AG04450 (cell line): ENCODE data around the gene DYNC2I2. TPM values are rescaled to one million over a fixed set of nuclear protein-coding genes. Genes with fewer than 3 reads are reported as not detected.

Source experiments
- CTCF ChIA-PET: fragments of 300-600, 350-600 bp; formaldehyde crosslinking; extraction: SDS; loops from one replicate; lab custom pipeline; 2022; ENCODE audit warnings: antibody characterized with exemption, inconsistent platforms; lab: Charles Lee
- POLR2A ChIA-PET: fragments of 350-600 bp; formaldehyde crosslinking; extraction: SDS; loops from one replicate; lab custom pipeline; 2021; ENCODE audit warnings: antibody characterized with exemption, inconsistent platforms; lab: Yijun Ruan, JAX
- DNase-seq: peaks from one replicate; pipeline ENCODE4 v3.0.0-alpha.2; 2011; ENCODE audit warnings: low read depth, low spot score
- H3K27ac ChIP-seq: one replicate; pipeline ENCODE4 v1.5.1; 2012; ENCODE audit warnings: low read depth, low read length, control low read depth
- H3K27me3 ChIP-seq: one replicate; pipeline ENCODE4 v1.6.0; 2012; ENCODE audit warnings: low read length; ENCODE audit not compliant: control insufficient read depth, insufficient read depth
- H3K4me3 ChIP-seq: 2 replicates; pipeline ENCODE4 v1.5.1; 2011; ENCODE audit warnings: mild to moderate bottlenecking, low read depth, low read length, control low read depth
- H3K9me3 ChIP-seq: 2 replicates; pipeline ENCODE4 v1.5.1; 2012; ENCODE audit warnings: low read length; ENCODE audit not compliant: control insufficient read depth, insufficient read depth
- polyA plus RNA-seq: library from polyadenylated mRNA; depleted of rRNA; stranded (reverse); fragments of >200 nt; gene quantifications from 2 replicates; pipeline ENCODE4 v1.2.3, GENCODE V29; 2011
- TF ChIP-seq, protein P1 (sequence below): IDR thresholded peaks from 2 replicates; pipeline ENCODE4 v1.5.1; 2011; ENCODE audit warnings: low read depth, low read length, control low read depth, inconsistent platforms

The DYNC2I2 gene
- polyA plus RNA-seq, 1 experiment = 10.9 TPM

DNA sequence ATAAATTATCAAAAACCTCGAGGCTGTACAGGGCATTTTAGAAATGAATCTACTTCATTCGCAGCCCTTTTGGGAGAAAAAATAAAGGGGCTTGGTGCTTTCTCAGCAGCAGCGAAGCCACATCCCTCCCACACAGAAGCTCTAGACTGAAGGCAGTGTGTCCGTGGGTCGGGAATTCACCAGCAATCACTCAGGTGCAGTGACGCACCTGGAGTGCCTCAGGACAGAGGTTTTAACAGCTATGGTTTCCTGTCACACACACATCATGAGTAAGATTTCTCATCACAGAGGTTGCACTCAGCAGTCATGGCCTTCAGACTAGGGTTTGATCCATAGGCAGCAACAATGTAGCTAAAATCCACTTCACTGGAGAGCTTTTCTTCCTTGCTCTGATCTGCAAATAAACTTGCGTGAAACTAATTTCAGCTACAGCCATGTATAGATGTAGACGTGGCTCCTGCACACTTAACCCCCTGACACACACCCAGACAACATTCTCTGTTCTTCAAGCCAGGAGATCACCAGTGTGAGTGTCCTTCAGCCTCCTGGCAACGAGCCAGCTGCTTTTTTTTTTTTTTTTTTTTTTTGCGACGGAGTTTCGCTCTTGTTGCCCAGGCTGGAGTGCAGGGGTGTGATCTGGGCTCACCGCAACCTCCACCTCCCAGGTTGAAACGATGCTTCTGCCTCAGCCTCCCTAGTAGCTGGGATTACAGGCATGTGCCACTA, 34.8 kb downstream of the DYNC2I2 start:
- CTCF ChIA-PET = interaction anchor here (1.5 kb wide), 1 partner anchor 14 kb away, joined by 3 read pairs; no protein-coding TSS in a partner anchor
- DNase-seq = no peak
- Histone ChIP-seq H3K9me3 (no peaks in the 10 kb centered on the region), H3K27me3 (no peaks in the 10 kb centered on the region), H3K4me3 (no peak overlapping the region), H3K27ac (no peak overlapping the region)
- POLR2A ChIA-PET = interaction anchor here (0.6 to 0.7 kb wide), 2 partner anchors 36 to 78 kb away, joined by 5 to 14 read pairs; no protein-coding TSS in a partner anchor
- TF ChIP-seq, protein P1, sequence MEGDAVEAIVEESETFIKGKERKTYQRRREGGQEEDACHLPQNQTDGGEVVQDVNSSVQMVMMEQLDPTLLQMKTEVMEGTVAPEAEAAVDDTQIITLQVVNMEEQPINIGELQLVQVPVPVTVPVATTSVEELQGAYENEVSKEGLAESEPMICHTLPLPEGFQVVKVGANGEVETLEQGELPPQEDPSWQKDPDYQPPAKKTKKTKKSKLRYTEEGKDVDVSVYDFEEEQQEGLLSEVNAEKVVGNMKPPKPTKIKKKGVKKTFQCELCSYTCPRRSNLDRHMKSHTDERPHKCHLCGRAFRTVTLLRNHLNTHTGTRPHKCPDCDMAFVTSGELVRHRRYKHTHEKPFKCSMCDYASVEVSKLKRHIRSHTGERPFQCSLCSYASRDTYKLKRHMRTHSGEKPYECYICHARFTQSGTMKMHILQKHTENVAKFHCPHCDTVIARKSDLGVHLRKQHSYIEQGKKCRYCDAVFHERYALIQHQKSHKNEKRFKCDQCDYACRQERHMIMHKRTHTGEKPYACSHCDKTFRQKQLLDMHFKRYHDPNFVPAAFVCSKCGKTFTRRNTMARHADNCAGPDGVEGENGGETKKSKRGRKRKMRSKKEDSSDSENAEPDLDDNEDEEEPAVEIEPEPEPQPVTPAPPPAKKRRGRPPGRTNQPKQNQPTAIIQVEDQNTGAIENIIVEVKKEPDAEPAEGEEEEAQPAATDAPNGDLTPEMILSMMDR = no peak

DNA sequence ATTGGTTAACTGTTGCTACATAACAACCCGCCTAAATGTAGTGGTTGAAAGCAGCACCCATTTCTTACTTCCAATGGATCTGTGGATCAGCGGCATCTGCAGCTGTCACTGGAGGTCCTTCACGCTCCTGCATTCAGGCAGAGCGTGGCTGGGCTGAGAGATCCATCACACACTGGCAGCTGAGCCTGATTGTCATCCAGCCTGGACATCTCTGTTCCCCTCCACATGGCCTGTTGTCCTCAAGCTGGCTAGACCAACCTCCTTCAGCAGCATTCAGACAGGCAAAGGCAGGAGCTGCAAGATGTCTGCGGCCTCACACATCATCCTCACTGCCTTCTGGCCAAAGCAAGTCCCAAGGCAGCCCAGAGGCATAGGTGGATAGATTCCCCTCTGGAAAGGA, 36.9 kb downstream of the DYNC2I2 start:
- TF ChIP-seq, protein P1 = no peak
- Histone ChIP-seq H3K9me3 (no peaks in the 10 kb centered on the region), H3K4me3 (no peak overlapping the region), H3K27me3 (no peaks in the 10 kb centered on the region), H3K27ac (no peak overlapping the region)
- ChIA-PET CTCF (no interaction called here), POLR2A (no interaction called here)
- DNase-seq = no peak

DNA sequence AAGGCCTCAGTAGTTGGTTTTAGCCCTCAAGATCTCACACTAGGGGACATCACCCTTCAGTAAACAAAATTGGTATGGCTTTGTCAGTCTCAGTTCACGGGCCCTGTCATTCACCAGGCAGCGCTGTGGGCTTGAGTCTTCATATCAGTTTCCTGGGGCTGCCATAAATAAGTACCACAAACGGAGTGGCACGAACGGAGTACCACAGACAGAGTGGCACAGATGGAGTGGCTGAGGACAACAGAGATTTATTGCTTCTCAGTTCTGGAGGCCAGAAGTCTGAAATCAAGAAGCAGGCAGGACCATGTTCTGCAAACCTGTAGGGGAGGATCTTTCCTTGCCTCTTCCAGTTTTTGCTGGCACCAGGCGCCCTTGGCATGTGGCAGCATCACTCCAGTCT, 37.5 kb downstream of the DYNC2I2 start:
- POLR2A ChIA-PET = no interaction called here
- Histone ChIP-seq H3K4me3 (no peak overlapping the region), H3K27ac (no peak overlapping the region), H3K27me3 (no peaks in the 10 kb centered on the region), H3K9me3 (no peaks in the 10 kb centered on the region)
- CTCF ChIA-PET = no interaction called here
- DNase-seq = no peak
- TF ChIP-seq, protein P1 = no peak

DNA sequence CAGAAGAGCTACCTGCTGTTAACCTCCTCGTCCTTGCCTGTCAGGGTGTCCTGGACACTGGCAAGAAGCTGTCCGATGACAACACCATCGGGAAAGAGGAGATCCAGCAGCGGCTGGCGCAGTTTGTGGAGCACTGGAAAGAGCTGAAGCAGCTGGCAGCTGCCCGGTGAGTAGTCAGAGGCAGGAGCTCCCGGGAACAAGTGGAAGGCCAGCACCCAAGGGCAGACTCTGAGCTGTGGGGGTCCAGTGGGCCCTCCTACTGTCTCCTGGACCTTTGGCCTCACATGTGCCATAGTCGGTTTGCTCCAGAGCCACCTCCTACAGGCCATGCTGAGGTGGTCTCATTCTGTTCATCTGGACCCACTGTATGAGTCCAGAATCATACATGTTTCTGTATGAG, 38.7 kb downstream of the DYNC2I2 start:
- TF ChIP-seq, protein P1 = no peak
- ChIA-PET CTCF (no interaction called here), POLR2A (no interaction called here)
- no peak overlapping the region for H3K4me3 ChIP-seq
- H3K27me3 ChIP-seq = no peaks in the 10 kb centered on the region
- DNase-seq = no peak
- no peaks in the 10 kb centered on the region for H3K9me3 ChIP-seq
- H3K27ac ChIP-seq = no peak overlapping the region

DNA sequence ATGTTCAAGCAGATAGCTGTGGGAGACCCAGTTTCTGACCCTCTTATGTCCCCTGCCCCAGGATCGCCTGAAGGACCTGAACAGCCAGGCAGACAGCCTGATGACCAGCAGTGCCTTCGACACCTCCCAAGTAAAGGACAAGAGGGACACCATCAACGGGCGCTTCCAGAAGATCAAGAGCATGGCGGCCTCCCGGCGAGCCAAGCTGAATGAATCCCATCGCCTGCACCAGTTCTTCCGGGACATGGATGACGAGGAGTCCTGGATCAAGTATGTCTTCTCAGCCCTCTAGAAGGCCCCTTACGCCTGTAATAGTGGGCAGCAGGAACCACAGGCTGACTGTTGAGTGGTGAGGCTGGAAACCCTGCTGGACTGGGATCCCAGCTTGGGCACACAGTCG, 41.1 kb downstream of the DYNC2I2 start:
- TF ChIP-seq, protein P1 = no peak
- Histone ChIP-seq H3K4me3 (no peak overlapping the region), H3K27ac (no peak overlapping the region), H3K27me3 (no peaks in the 10 kb centered on the region), H3K9me3 (no peaks in the 10 kb centered on the region)
- CTCF ChIA-PET = no interaction called here
- no peak for DNase-seq
- POLR2A ChIA-PET = no interaction called here
